ENCODE measurements around the gene TRMT11. TPM values are rescaled to one million over a fixed set of nuclear protein-coding genes. Genes with fewer than 3 reads are reported as not detected.
"Not testable (repeated sequence)": the region's sequence is repeated elsewhere in the genome, so short reads cannot be mapped to it uniquely, and the experiment has no call there.

The TRMT11 gene
- total RNA-seq, 3 donors from 2014 or later (not counting 1 experiment from before 2014, with no cell fraction given), result 12.2 to 16.6 (median 12.7) TPM

GRCh38 chr6:125948455-125948854, 37.9 kb upstream of the TRMT11 start:
- 81% methylated on average over 3 of the region's 3 CpGs for WGBS (ENCODE audit: insufficient coverage)
- no peaks in the 10 kb centered on the region for H3K36me3 Mint-ChIP-seq
- Histone ChIP-seq H3K9me3 (ENCODE audit: control insufficient read depth, insufficient read depth, low read length) (no peaks in the 10 kb centered on the region), H3K4me3 (ENCODE audit: low read length) (no peak overlapping the region), H3K27ac (ENCODE audit: low read length) (no peak overlapping the region), H3K27me3 (ENCODE audit: control insufficient read depth, insufficient read depth, low read length) (no peaks in the 10 kb centered on the region), H3K36me3 (ENCODE audit: control insufficient read depth, insufficient read depth, low read length) (no peaks in the 10 kb centered on the region), H3K4me1 (ENCODE audit: control insufficient read depth, insufficient read depth, low read length) (no peaks in the 10 kb centered on the region)
- no peak for TF ChIP-seq CTCF (IDR thresholded peaks at IDR 0.05)
- intact Hi-C loops (cut with micrococcal nuclease), result no loop called here
- H3K9me3 Mint-ChIP-seq, result no peaks in the 10 kb centered on the region
- no peak overlapping the region for H3K4me3 Mint-ChIP-seq
- H3K27ac Mint-ChIP-seq, result no peak overlapping the region
- ATAC-seq, result no peak
- H3K27me3 Mint-ChIP-seq (ENCODE audit: low read depth in 2 of 2), result peaks cover 0 to 11% of the 10 kb centered on the region in 2 donors
- H3K4me1 Mint-ChIP-seq, result no peaks in the 10 kb centered on the region
- no peak for DNase-seq

GRCh38 chr6:125949069-125949468, 37.3 kb upstream of the TRMT11 start:
- no peak for TF ChIP-seq CTCF (IDR thresholded peaks at IDR 0.05)
- H3K27ac ChIP-seq (ENCODE audit: low read length), result no peak overlapping the region
- no peak overlapping the region for H3K27ac Mint-ChIP-seq
- WGBS (ENCODE audit: insufficient coverage), result 90% methylated on average over 2 of the region's 2 CpGs
- H3K4me1 Mint-ChIP-seq, result no peaks in the 10 kb centered on the region
- H3K4me1 ChIP-seq (ENCODE audit: control insufficient read depth, insufficient read depth, low read length), result no peaks in the 10 kb centered on the region
- no peaks in the 10 kb centered on the region for H3K36me3 Mint-ChIP-seq
- H3K9me3 ChIP-seq (ENCODE audit: control insufficient read depth, insufficient read depth, low read length), result no peaks in the 10 kb centered on the region
- H3K27me3 Mint-ChIP-seq (ENCODE audit: low read depth in 2 of 2), result peaks cover 0 to 8% of the 10 kb centered on the region in 2 donors
- no peaks in the 10 kb centered on the region for H3K27me3 ChIP-seq (ENCODE audit: control insufficient read depth, insufficient read depth, low read length)
- H3K9me3 Mint-ChIP-seq, result no peaks in the 10 kb centered on the region
- no peak for DNase-seq
- no peak for ATAC-seq
- H3K4me3 Mint-ChIP-seq, result no peak overlapping the region
- H3K36me3 ChIP-seq (ENCODE audit: control insufficient read depth, insufficient read depth, low read length), result no peaks in the 10 kb centered on the region
- H3K4me3 ChIP-seq (ENCODE audit: low read length), result no peak overlapping the region
- intact Hi-C loops (cut with micrococcal nuclease), result no loop called here

- Mint-ChIP-seq H3K27ac (no peak overlapping the region), H3K9me3 (no peaks in the 10 kb centered on the region), H3K36me3 (no peaks in the 10 kb centered on the region), H3K27me3 (ENCODE audit: low read depth in 2 of 2) (peaks cover 0 to 8% of the 10 kb centered on the region in 2 donors), H3K4me1 (no peaks in the 10 kb centered on the region), H3K4me3 (no peak overlapping the region)
- TF ChIP-seq CTCF (IDR thresholded peaks at IDR 0.05), result no peak
- no peak for ATAC-seq
- WGBS (ENCODE audit: insufficient coverage), result 85% methylated on average over 6 of the region's 6 CpGs
- Histone ChIP-seq H3K4me3 (ENCODE audit: low read length) (no peak overlapping the region), H3K4me1 (ENCODE audit: control insufficient read depth, insufficient read depth, low read length) (no peaks in the 10 kb centered on the region), H3K36me3 (ENCODE audit: control insufficient read depth, insufficient read depth, low read length) (no peaks in the 10 kb centered on the region), H3K27me3 (ENCODE audit: control insufficient read depth, insufficient read depth, low read length) (no peaks in the 10 kb centered on the region), H3K27ac (ENCODE audit: low read length) (no peak overlapping the region), H3K9me3 (ENCODE audit: control insufficient read depth, insufficient read depth, low read length) (no peaks in the 10 kb centered on the region)
- intact Hi-C loops (cut with micrococcal nuclease), result no loop called here
- no peak for DNase-seq
Observed at GRCh38 chr6:125950293-125950692, 36.0 kb upstream of the TRMT11 start.

GRCh38 chr6:125950716-125951115, 35.6 kb upstream of the TRMT11 start:
- WGBS (ENCODE audit: insufficient coverage), result 85% methylated on average over 6 of the region's 6 CpGs
- H3K27ac ChIP-seq (ENCODE audit: low read length); DNase-seq; H3K27me3 Mint-ChIP-seq (ENCODE audit: low read depth in 2 of 2); H3K36me3 ChIP-seq (ENCODE audit: control insufficient read depth, insufficient read depth, low read length); ATAC-seq; H3K27ac Mint-ChIP-seq; H3K9me3 ChIP-seq (ENCODE audit: control insufficient read depth, insufficient read depth, low read length); H3K4me3 Mint-ChIP-seq; H3K4me3 ChIP-seq (ENCODE audit: low read length); H3K9me3 Mint-ChIP-seq; H3K4me1 Mint-ChIP-seq; H3K36me3 Mint-ChIP-seq; H3K4me1 ChIP-seq (ENCODE audit: control insufficient read depth, insufficient read depth, low read length); intact Hi-C loops (cut with micrococcal nuclease); H3K27me3 ChIP-seq (ENCODE audit: control insufficient read depth, insufficient read depth, low read length): not testable (repeated sequence)

Data from natural killer cell (primary cell).